GM06990 (cell line): ENCODE measurements around the gene BBS9.

Source experiments
- DNase-seq: peaks from one replicate; pipeline ENCODE4 v3.0.0-alpha.2; 2011; ENCODE audit not compliant: insufficient read length; ENCODE audit errors: extremely low read depth
- H3K27me3 ChIP-seq: replicated peaks from 2 replicates; pipeline ENCODE4 v1.6.0; 2011; ENCODE audit warnings: low read length; ENCODE audit not compliant: control insufficient read depth, insufficient read depth
- H3K36me3 ChIP-seq: 2 replicates; pipeline ENCODE4 v1.5.1; 2011; ENCODE audit warnings: low read length; ENCODE audit not compliant: control insufficient read depth, insufficient read depth
- H3K4me3 ChIP-seq: replicated peaks from 2 replicates; pipeline ENCODE4 v1.5.1; 2011; ENCODE audit warnings: low read depth, mild to moderate bottlenecking, control low read depth, low read length
- TF ChIP-seq, protein P1 (sequence below): IDR thresholded peaks from 2 replicates; pipeline ENCODE4 v1.5.1; 2011; ENCODE audit warnings: low read length, control low read depth, mild to moderate bottlenecking, inconsistent platforms; ENCODE audit not compliant: insufficient read depth, poor library complexity, severe bottlenecking

The BBS9 gene

DNA sequence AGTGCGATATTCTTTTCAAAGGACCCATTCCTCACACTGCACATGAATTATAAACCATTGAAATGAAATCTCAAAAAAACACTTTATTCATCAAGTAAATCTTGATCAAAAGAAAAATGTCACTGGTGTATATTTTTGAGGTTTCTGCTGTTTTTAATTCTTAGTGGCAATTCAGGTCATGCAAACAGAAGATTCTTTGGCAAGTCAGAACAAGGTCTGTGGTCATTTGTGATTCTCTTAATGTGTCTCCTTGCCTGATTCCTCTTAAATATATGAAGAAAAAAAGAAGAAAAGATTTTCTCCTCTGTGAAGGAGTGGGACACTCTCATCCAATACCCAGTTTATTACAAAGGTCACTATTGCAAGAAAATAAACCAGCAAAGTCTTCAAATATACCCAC, 467.8 kb downstream of the BBS9 start:
- no peak overlapping the region for H3K4me3 ChIP-seq
- H3K36me3 ChIP-seq: no peaks in the 10 kb centered on the region
- no peaks in the 10 kb centered on the region for H3K27me3 ChIP-seq
- TF ChIP-seq, protein P1, sequence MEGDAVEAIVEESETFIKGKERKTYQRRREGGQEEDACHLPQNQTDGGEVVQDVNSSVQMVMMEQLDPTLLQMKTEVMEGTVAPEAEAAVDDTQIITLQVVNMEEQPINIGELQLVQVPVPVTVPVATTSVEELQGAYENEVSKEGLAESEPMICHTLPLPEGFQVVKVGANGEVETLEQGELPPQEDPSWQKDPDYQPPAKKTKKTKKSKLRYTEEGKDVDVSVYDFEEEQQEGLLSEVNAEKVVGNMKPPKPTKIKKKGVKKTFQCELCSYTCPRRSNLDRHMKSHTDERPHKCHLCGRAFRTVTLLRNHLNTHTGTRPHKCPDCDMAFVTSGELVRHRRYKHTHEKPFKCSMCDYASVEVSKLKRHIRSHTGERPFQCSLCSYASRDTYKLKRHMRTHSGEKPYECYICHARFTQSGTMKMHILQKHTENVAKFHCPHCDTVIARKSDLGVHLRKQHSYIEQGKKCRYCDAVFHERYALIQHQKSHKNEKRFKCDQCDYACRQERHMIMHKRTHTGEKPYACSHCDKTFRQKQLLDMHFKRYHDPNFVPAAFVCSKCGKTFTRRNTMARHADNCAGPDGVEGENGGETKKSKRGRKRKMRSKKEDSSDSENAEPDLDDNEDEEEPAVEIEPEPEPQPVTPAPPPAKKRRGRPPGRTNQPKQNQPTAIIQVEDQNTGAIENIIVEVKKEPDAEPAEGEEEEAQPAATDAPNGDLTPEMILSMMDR: no peak
- DNase-seq: no peak

DNA sequence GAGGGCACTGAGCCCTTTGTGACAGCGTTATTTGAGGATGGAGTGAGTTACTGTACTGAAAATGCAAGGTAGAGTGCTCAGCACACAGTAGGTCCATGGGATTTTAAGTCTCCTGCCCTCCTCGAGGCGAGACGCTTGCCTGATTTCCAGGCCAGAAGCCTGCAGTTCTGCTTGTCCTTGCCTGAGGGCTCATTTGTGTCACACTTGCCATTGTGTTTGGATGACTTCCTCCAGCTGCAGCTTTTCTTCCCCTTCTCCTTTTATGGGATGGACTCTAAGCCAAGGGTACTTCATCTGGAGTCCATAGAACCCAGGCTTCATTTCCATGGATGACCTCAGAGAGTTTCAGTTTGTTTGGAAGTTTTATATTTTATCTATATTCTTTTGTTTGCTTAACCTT, 471.7 kb downstream of the BBS9 start:
- Histone ChIP-seq H3K4me3 (no peak overlapping the region), H3K36me3 (no peaks in the 10 kb centered on the region), H3K27me3 (no peaks in the 10 kb centered on the region)
- DNase-seq: no peak
- TF ChIP-seq, protein P1: no peak

DNA sequence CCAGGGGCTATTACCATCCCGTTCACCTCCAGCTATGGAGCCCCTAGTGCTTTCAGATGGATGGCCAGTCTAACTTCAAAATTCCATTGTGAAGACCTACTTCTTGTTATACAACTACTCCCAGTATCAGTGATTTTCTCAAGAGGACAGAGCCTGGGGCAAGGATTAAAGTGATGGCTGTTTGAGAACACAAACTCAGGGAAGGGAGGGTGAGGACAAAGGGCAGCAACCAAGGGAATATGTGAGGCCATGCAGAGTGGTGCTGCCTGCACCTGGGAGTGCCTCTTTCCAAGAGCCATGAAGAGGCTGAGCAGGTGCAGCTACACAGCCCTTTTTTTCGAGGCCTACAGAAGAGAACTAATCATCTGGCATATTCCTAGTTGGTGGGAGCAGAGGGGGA, 472.5 kb downstream of the BBS9 start:
- Histone ChIP-seq H3K27me3 (no peaks in the 10 kb centered on the region), H3K4me3 (no peak overlapping the region), H3K36me3 (no peaks in the 10 kb centered on the region)
- TF ChIP-seq, protein P1: no peak
- no peak for DNase-seq

DNA sequence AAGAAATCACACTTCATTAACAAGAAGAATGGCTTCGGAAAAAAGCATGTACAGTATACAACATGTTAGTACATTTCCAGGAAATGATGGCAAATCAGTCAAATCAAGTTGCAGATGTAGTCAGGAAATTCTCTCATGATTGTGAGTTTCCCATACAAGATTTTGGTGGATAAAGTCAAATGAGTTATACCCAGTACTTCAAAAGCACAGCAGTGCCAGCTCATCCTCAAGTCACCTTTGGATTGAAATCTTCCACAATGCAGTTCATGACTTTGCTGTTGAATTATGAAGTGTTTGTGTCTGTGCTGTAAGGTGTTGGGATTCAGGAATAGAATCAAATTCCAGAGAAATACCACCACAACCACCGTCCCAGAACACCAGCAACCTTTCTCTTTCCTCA, 474.7 kb downstream of the BBS9 start:
- Histone ChIP-seq H3K4me3 (no peak overlapping the region), H3K36me3 (no peaks in the 10 kb centered on the region), H3K27me3 (no peaks in the 10 kb centered on the region)
- no peak for DNase-seq
- TF ChIP-seq, protein P1: no peak

DNA sequence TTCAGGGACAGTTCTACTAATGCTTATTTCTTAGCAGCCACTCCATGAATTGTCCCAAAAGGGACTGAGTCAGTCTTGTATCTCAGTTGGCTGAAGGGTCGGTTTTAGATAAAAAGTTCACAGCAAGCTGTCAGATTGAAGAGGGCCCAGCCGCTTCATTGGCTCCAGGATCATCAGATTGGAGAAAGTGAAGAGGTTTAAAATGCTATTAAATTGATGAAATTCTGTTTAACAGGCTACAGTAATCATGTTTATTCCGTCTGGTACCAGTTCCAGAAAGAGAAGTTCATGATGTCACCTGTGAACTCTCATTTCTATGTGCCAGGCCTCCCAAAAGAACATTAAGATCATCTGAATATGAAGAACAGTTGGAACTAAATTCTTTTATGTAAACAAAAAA, 481.6 kb downstream of the BBS9 start:
- no peaks in the 10 kb centered on the region for H3K36me3 ChIP-seq
- TF ChIP-seq, protein P1: no peak
- no peak overlapping the region for H3K4me3 ChIP-seq
- no peak for DNase-seq
- no peaks in the 10 kb centered on the region for H3K27me3 ChIP-seq

DNA sequence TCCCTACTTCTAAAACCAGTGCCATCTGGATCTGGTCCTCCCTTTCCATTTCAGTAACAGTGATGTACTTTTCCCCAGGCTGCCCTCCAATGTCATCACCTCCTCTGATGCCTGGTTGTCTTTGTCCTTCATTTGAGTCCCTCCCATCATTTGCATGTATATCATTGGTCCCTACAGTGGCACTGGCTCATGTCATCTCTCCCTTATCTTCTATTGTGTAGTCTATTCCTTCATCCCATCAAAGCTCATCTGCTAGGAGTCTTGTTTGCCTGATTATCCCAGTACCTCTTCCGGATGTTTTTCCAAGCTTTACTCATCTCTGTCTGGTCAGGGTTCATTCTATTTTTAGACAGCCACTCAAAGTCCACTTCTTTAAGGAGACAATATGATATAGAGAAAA, 483.1 kb downstream of the BBS9 start:
- Histone ChIP-seq H3K36me3 (no peaks in the 10 kb centered on the region), H3K4me3 (no peak overlapping the region), H3K27me3 (no peaks in the 10 kb centered on the region)
- no peak for DNase-seq
- TF ChIP-seq, protein P1: no peak
